Caki2 (cell line): ENCODE measurements around the gene OR8H2. TPM values are rescaled to one million over a fixed set of nuclear protein-coding genes. Genes with fewer than 3 reads are reported as not detected.
"Not testable (repeated sequence)": the region's sequence is repeated elsewhere in the genome, so short reads cannot be mapped to it uniquely, and the experiment has no call there.

Source experiments
- DNase-seq: peaks from one replicate; pipeline ENCODE4 v3.0.0-alpha.2; 2015; ENCODE audit warnings: low read depth
- in situ Hi-C: cut with HindIII; loops from 2 replicates; pipeline ENCODE4 v1.10.0; 2016; ENCODE audit warnings: low sequenced_read_pairs, low pct_unique_long_range_greater_than_20kb, mixed read lengths
- total RNA-seq: library from RNA; depleted of rRNA; stranded (reverse); fragments of >200 nt; shearing (Covaris generic); gene quantifications from 2 replicates; pipeline ENCODE4 v1.2.3, GENCODE V29; 2014; ENCODE audit warnings: low replicate concordance; rRNA removed

The OR8H2 gene
- total RNA-seq = not detected in 2 replicates

GRCh38 chr11:56103210-56103737, at the start of gene OR8H2:
OR8H2 (plus strand) TSS chr11:56103687; CDS start chr11:56105043, 1,356 bp downstream.
- no peak for DNase-seq
- in situ Hi-C loops = no loop called here

DNA sequence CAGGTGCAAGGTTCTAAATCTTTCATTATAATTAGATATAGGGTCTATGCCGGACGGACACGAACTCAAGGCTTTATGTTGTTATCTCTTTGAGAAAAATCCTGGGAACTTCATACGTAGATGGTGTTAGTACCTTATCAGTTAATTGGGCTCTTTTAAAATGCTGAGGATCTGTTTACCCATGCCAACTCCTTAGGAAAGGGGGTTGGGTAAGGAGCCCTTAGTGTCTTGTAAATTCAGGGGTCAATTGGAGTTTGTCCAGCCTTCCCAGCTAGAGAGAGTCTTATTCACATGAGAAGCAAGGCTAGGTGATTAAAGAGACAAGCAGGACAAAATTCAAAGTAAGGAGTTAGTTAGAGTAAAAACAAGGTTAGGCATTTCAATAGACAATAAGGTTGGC, 47.1 kb upstream of the OR8H2 start:
- DNase-seq, in situ Hi-C loops: not testable (repeated sequence)

- DNase-seq, in situ Hi-C loops: not testable (repeated sequence)
These were observed 45.7 kb upstream of the OR8H2 start for GRCh38 chr11:56057661-56058237.

DNA sequence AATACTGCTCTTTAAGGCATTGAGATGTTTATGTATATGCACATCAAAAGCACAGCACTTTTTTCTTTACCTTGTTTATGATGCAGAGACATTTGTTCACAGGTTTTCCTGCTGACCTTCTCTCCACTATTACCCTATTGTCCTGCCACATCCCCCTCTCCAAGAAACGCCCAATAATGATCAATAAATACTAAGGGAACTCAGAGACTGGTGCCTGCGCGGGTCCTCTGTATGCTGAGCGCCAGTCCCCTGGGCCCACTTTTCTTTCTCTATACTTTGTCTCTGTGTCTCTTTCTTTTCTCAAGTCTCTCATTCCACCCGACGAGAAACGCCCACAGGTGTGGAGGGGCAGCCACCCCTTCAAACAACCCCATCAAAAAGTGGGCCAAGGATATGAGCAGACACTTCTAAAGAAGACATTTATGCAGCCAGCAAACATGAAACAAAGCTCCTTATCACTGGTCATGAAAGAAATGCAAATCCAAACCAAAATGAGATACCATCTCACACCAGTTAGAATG, 45.2 kb upstream of the OR8H2 start:
- DNase-seq, in situ Hi-C loops: not testable (repeated sequence)

- DNase-seq = no peak
- in situ Hi-C loops = no loop called here
These were observed 36.5 kb upstream of the OR8H2 start for GRCh38 chr11:56066980-56067379.

- no peak for DNase-seq
- in situ Hi-C loops = no loop called here
These were observed 13.8 kb upstream of the OR8H2 start for GRCh38 chr11:56089697-56090096.

DNA sequence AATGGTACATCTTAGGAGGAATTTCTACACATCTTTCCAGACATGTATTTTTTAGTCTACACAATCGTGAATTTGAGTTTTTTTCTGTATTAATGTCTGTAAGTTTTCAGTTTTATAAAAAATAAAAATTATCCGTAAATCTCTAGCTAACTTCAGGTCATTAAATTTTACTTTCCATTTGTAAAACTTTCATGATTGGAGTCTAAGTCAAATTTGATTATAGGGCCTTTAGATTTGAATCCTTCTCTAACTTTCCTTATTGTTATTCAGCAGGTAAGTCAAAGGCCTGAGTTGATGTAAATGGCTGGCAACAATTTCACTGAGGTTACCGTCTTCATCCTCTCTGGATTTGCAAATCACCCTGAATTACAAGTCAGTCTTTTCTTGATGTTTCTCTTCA, 10.5 kb upstream of the OR8H2 start, which contains the start of gene OR8I2:
OR8I2 (plus strand) TSS at position 301 of the 400 bp plus-strand sequence; CDS start at position 301, 0 bp downstream.
- in situ Hi-C loops = no loop called here
- no peak for DNase-seq

GRCh38 chr11:56122073-56122472, 18.6 kb downstream of the OR8H2 start, which contains the start of gene OR8H3:
OR8H3 (plus strand) TSS chr11:56122373; CDS start chr11:56122373, 0 bp downstream.
- DNase-seq = no peak
- in situ Hi-C loops = no loop called here

- in situ Hi-C loops = no loop called here
- DNase-seq = no peak
These were observed 36.7 kb downstream of the OR8H2 start, which contains the start of gene OR8J3 for GRCh38 chr11:56140151-56140661. OR8J3 (minus strand) TSS chr11:56140201; CDS start chr11:56137718, 2,483 bp downstream.

DNA sequence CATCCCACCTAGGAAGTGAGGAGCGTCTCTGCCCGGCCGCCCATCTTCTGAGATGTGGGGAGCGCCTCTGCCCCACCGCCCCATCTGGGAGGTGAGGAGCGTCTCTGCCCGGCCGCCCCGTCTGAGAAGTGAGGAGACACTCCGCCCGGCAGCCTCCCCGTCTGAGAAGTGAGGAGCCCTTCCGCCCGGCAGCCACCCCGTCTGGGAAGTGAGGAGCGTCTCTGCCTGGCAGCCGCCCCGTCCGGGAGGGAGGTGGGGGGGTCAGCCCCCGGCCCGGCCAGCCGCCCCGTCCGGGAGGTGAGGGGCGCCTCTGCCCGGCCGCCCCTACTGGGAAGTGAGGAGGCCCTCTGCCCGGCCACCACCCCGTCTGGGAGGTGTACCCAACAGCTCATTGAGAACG, 40.2 kb downstream of the OR8H2 start:
- in situ Hi-C loops, DNase-seq: not testable (repeated sequence)

DNA sequence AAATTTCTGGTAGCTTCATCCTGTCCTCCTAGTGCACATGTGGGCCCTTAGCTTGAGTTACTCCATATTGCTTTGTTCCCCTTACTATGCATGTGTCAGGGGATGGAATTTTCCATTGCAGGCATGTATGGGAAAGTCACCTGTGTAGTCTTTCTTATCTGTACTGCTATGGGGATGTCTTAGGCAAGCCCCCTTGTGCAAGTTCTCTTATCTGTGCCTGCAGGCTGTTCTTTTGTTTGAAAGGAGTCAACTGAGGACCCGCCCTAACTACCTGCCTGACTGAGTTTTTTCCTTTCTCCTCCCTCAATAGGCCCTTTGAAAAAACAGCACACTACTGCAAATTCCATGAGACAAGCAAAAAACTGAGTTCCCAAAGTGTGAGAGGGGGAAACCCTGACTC, 47.9 kb downstream of the OR8H2 start:
- no peak for DNase-seq
- in situ Hi-C loops = no loop called here

DNA sequence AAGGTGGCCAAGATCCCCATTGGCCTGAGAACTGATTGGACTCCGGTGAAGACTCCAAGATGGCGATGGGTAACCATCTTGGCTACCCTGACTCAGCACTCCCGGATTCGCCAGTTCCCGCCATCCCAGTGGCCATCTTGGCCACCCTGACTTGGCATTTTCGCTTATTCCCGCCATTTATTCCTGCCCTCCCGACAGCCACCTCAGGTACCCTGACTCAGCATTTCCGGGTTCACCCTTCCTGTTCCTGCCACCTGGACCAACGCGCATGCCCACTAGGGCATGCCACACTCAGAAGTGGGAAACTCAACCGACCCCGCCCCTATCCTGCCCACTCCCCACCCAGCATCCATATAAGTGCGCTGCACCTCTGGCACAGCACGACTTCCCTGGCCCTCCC, 48.8 kb downstream of the OR8H2 start:
- in situ Hi-C loops = no loop called here
- no peak for DNase-seq

Other genes with a start within 250 kb of the OR8H2 start
- not detected in 2 replicates for gene TRIM51, start 220.4 kb upstream of the OR8H2 start, total RNA-seq
- not detected in 2 replicates for gene OR5W2, start 189.1 kb upstream of the OR8H2 start, total RNA-seq
- not detected in 2 replicates for gene OR5I1, start 167.3 kb upstream of the OR8H2 start, total RNA-seq
- not detected in 2 replicates for gene OR10AG1, start 133.7 kb upstream of the OR8H2 start, total RNA-seq
- not detected in 2 replicates for gene OR5F1, start 109.1 kb upstream of the OR8H2 start, total RNA-seq
- not detected in 2 replicates for gene OR5AS1, start 76.0 kb upstream of the OR8H2 start, total RNA-seq
- gene OR8I2, start 10.4 kb upstream of the OR8H2 start, total RNA-seq = not detected in 2 replicates
- not detected in 2 replicates for gene OR8H3, start 18.7 kb downstream of the OR8H2 start, total RNA-seq
- gene OR8J3, start 36.5 kb downstream of the OR8H2 start, total RNA-seq = not detected in 2 replicates
- gene OR8K5, start 56.6 kb downstream of the OR8H2 start, total RNA-seq = not detected in 2 replicates
- gene OR5J2, start 72.9 kb downstream of the OR8H2 start, total RNA-seq = not detected in 2 replicates
- not detected in 2 replicates for gene OR5T2, start 130.6 kb downstream of the OR8H2 start, total RNA-seq
- not detected in 2 replicates for gene OR5T3, start 148.6 kb downstream of the OR8H2 start, total RNA-seq
- not detected in 2 replicates for gene OR5T1, start 170.5 kb downstream of the OR8H2 start, total RNA-seq
- not detected in 2 replicates for gene OR8H1, start 188.6 kb downstream of the OR8H2 start, total RNA-seq
- gene OR8K3, start 211.5 kb downstream of the OR8H2 start, total RNA-seq = not detected in 2 replicates
- gene OR8K1, start 242.4 kb downstream of the OR8H2 start, total RNA-seq = not detected in 2 replicates